Loucy (cell line): ENCODE data around the gene MYBL2.

ENCODE experiments used
- CTCF ChIP-seq: fragments of 200-600 bp; sonication (generic); conservative IDR thresholded peaks from 2 replicates; pipeline ENCODE4 v1.5.1; 2014; ENCODE audit warnings: mild to moderate bottlenecking, antibody characterized with exemption, low read length
- EZH2phosphoT487 ChIP-seq: fragments of 200-600 bp; IDR thresholded peaks from 2 replicates; pipeline ENCODE4 v1.6.1; 2018; ENCODE audit warnings: antibody characterized with exemption, mild to moderate bottlenecking, moderate library complexity, borderline replicate concordance

DNA sequence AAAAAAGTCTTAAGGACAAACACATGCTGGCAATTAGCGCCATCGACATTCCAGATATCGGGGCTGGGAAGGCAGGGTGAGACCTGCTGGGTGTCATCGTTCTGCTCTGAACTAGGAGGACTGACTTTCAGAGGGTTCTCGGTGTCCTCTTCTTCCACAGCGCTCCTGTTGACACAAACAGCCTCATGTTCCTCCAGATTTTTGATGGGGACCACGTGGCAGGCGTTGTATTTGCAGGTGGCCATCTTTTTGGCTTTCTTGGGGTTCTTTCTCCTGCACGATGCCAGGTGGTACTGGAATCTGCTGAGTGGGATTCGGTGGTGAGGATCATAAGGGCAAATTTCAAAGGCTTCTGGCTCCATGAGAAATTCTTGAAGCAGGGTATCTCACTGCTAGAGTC lies 59.4 kb downstream of the MYBL2 start:
- TF ChIP-seq CTCF (no peak), EZH2phosphoT487 (no peak)
